PC-3 (cell line): ENCODE results near the gene ISLR2. TPM values are rescaled to one million over a fixed set of nuclear protein-coding genes. Genes with fewer than 3 reads are reported as not detected.
"Not testable (repeated sequence)": the region's sequence is repeated elsewhere in the genome, so short reads cannot be mapped to it uniquely, and the experiment has no call there.

ENCODE experiments used
- ATAC-seq: fragments of 200-7000 bp; cut with Tn5 transposase; 2 replicates; pipeline ENCODE4 v1.9.1; 2020; ENCODE audit warnings: mild to moderate bottlenecking, moderate library complexity
- BruUV-seq: library from RNA; stranded (reverse); fragments of 400-500 nt; replicated peaks from 2 replicates; lab custom pipeline; 2021; lab: Mats Ljungman, UMichigan
- CTCF ChIA-PET: fragments of 300-600 bp; sonication (Branson Sonifier 250); formaldehyde crosslinking; loops from one replicate; lab custom pipeline; 2022; ENCODE audit warnings: antibody characterized with exemption; lab: Charles Lee
- POLR2A ChIA-PET: fragments of 300-600 bp; sonication (Branson Sonifier 250); formaldehyde crosslinking; loops from one replicate; lab custom pipeline; 2022; ENCODE audit warnings: antibody characterized with exemption; ENCODE audit not compliant: unreplicated experiment; lab: Charles Lee
- DNase-seq: peaks from one replicate; pipeline ENCODE4 v3.0.0-alpha.2; 2015
- H2AFZ ChIP-seq: fragments of 300-600 bp; sonication (generic); 2 replicates; pipeline ENCODE4 v1.6.0; 2016; ENCODE audit warnings: antibody characterized with exemption, low read length
- H3F3A ChIP-seq: fragments of 300-600 bp; sonication (generic); one replicate; pipeline ENCODE4 v1.6.0; 2017; ENCODE audit warnings: antibody characterized with exemption, low read length, control low read depth, mild to moderate bottlenecking; ENCODE audit not compliant: unreplicated experiment
- H3K27ac ChIP-seq: fragments of 300-600 bp; sonication (generic); 2 replicates; pipeline ENCODE4 v1.5.1; 2016; ENCODE audit warnings: mild to moderate bottlenecking, low read length
- H3K27me3 ChIP-seq: fragments of 300-600 bp; sonication (generic); 2 replicates; pipeline ENCODE4 v1.6.1; 2016; ENCODE audit warnings: low read length, mixed read lengths
- H3K36me3 ChIP-seq: fragments of 300-600 bp; sonication (generic); 2 replicates; pipeline ENCODE4 v1.6.1; 2016; ENCODE audit warnings: low read depth, mixed run types, low read length, mixed read lengths
- H3K4me1 ChIP-seq: fragments of 300-600 bp; sonication (generic); 2 replicates; pipeline ENCODE4 v1.5.1; 2016; ENCODE audit warnings: low read length; ENCODE audit not compliant: insufficient read depth
- H3K4me2 ChIP-seq: fragments of 300-600 bp; sonication (generic); 2 replicates; pipeline ENCODE4 v1.6.0; 2016; ENCODE audit warnings: low read length
- H3K4me3 ChIP-seq: fragments of 300-600 bp; sonication (generic); 2 replicates; pipeline ENCODE4 v1.5.1; 2016; ENCODE audit warnings: mild to moderate bottlenecking, low read length, mixed read lengths
- H3K79me2 ChIP-seq: fragments of 300-600 bp; sonication (generic); 2 replicates; pipeline ENCODE4 v1.6.1; 2017; ENCODE audit warnings: low read length, mixed read lengths
- H3K9ac ChIP-seq: fragments of 300-600 bp; sonication (generic); 2 replicates; pipeline ENCODE4 v1.6.0; 2016; ENCODE audit warnings: mild to moderate bottlenecking, low read length
- H3K9me2 ChIP-seq: fragments of 300-600 bp; sonication (generic); replicated peaks from 2 replicates; pipeline ENCODE4 v1.6.1; 2016; ENCODE audit warnings: mixed run types, low read length, mixed read lengths
- H3K9me3 ChIP-seq: fragments of 300-600 bp; sonication (generic); 2 replicates; pipeline ENCODE4 v1.6.1; 2016; ENCODE audit warnings: low read length, mixed read lengths
- H4K20me1 ChIP-seq: fragments of 300-600 bp; sonication (generic); 2 replicates; pipeline ENCODE4 v1.6.1; 2016; ENCODE audit warnings: low read length, mixed read lengths
- CTCF ChIP-seq: fragments of 300-600 bp; sonication (generic); conservative IDR thresholded peaks from 2 replicates; pipeline ENCODE4 v1.5.1; 2017; ENCODE audit warnings: antibody characterized with exemption, low read depth, mild to moderate bottlenecking, low read length
- EZH2 ChIP-seq: fragments of 300-600 bp; sonication (generic); IDR thresholded peaks from one replicate; pipeline ENCODE4 v1.6.1; 2017; ENCODE audit warnings: antibody characterized with exemption, mild to moderate bottlenecking, low read length; ENCODE audit not compliant: unreplicated experiment
- EZH2phosphoT487 ChIP-seq: fragments of 300-600 bp; sonication (generic); IDR thresholded peaks from 2 replicates; pipeline ENCODE4 v1.6.1; 2018; ENCODE audit warnings: mild to moderate bottlenecking, antibody characterized with exemption, low read length, borderline replicate concordance
- intact Hi-C: fragments of 100-400 bp; cut with micrococcal nuclease; formaldehyde crosslinking; loops from 2 replicates; pipeline ENCODE4 v1.9.0; 2023
- total RNA-seq: library from RNA; depleted of rRNA; stranded (reverse); fragments of >200 nt; gene quantifications from 2 replicates; pipeline ENCODE4 v1.2.3, GENCODE V29; 2014

ISLR2 gene
- total RNA-seq, 1 experiment from 2014 or later = 0.22 TPM

GRCh38 chr15:74158855-74159650 lies 28.7 kb downstream of the ISLR2 start:
- no peak for TF ChIP-seq CTCF
- no peak for TF ChIP-seq EZH2phosphoT487
- TF ChIP-seq EZH2 = no peak
- Histone ChIP-seq H3K4me1 (no peaks in the 10 kb centered on the region), H3K79me2 (no peaks in the 10 kb centered on the region), H2AFZ (no peak overlapping the region), H3K36me3 (no peaks in the 10 kb centered on the region), H3F3A (no peaks in the 10 kb centered on the region), H4K20me1 (no peaks in the 10 kb centered on the region), H3K27ac (no peak overlapping the region), H3K4me2 (no peak overlapping the region), H3K27me3 (no peaks in the 10 kb centered on the region), H3K9ac (no peak overlapping the region), H3K9me3 (no peaks in the 10 kb centered on the region), H3K9me2 (no peaks in the 10 kb centered on the region), H3K4me3 (no peak overlapping the region)
- ATAC-seq = no peak
- ChIA-PET CTCF (no interaction called here), POLR2A (no interaction called here)
- BruUV-seq = no TSS peak
- no peak for DNase-seq
- intact Hi-C loops = no loop called here

DNA sequence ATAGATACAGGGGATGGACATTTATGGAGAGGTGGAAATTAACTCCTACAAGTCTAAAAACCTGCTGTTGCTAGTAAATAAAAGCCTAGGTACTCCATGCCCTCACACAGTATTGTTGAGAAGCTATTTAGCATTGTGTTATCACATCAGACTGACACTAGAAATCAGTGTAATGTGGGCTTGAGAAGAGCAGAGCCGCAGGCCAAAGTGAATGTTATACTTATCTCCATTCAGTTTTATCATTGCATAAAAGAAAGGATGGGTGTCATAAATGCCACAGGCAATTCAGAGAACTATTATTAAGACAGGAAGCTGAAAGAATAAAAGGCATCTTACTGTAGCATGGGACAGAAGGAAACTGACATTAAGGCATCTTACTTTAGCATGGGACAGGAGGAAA lies 29.4 kb downstream of the ISLR2 start:
- no peak overlapping the region for H3K4me2 ChIP-seq
- intact Hi-C loops = no loop called here
- no peaks in the 10 kb centered on the region for H3F3A ChIP-seq
- BruUV-seq = no TSS peak
- H2AFZ ChIP-seq = no peak overlapping the region
- no peak for DNase-seq
- ATAC-seq = no peak
- H3K79me2 ChIP-seq = no peaks in the 10 kb centered on the region
- TF ChIP-seq CTCF (no peak), EZH2 (no peak), EZH2phosphoT487 (no peak)
- H3K9me3 ChIP-seq = no peaks in the 10 kb centered on the region
- no peaks in the 10 kb centered on the region for H3K9me2 ChIP-seq
- POLR2A ChIA-PET = no interaction called here
- H3K4me3 ChIP-seq = no peak overlapping the region
- CTCF ChIA-PET = no interaction called here
- H4K20me1 ChIP-seq = no peaks in the 10 kb centered on the region
- no peak overlapping the region for H3K9ac ChIP-seq
- H3K4me1 ChIP-seq = no peaks in the 10 kb centered on the region
- H3K27ac ChIP-seq = no peak overlapping the region
- H3K36me3 ChIP-seq = no peaks in the 10 kb centered on the region
- no peaks in the 10 kb centered on the region for H3K27me3 ChIP-seq

DNA sequence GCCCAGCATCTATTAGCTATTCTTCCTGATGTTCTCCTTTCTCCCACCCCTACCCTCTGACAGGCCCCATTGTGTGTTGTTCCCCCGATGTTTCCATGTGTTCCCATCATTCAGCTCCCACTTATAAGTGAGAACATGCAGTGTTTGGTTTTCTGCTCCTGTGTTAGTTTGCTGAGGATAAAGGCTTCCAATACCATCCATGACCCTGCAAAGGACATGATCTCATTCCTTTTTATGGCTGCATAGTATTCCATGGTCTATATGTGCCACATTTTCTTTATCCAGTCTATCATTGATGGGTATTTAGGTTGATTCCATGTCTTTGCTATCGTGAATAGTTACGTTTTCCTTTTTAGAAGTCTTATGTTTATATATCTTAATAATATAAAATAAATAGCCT lies 30.0 kb downstream of the ISLR2 start:
- H3K4me1 ChIP-seq, H3K9me2 ChIP-seq, CTCF ChIA-PET, H3F3A ChIP-seq, H3K79me2 ChIP-seq, BruUV-seq, H3K27ac ChIP-seq, intact Hi-C loops, DNase-seq, H3K4me3 ChIP-seq, POLR2A ChIA-PET, H3K9me3 ChIP-seq, ATAC-seq, H4K20me1 ChIP-seq, H2AFZ ChIP-seq, H3K27me3 ChIP-seq, H3K4me2 ChIP-seq, H3K9ac ChIP-seq, H3K36me3 ChIP-seq: not testable (repeated sequence)

DNA sequence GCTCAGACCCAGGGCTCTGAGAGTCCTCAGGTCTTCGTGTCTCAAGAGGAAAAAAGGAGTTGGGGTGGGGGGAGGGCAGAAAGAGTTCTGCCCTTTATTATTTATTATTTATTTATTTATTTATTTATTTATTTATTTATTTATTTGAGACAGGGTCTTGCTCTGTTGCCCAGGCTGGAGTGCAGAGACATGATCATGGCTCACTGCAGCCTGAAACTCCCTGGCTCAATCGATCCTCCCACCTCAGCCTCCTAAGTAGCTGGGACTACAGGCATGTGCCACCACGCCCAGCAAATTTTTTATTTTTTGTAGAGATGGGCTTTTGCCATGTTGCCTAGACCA lies 31.8 kb downstream of the ISLR2 start:
- H3K36me3 ChIP-seq, intact Hi-C loops, H3F3A ChIP-seq, H2AFZ ChIP-seq, DNase-seq, ATAC-seq, H4K20me1 ChIP-seq, BruUV-seq, POLR2A ChIA-PET, H3K4me2 ChIP-seq, H3K4me1 ChIP-seq, H3K27me3 ChIP-seq, H3K27ac ChIP-seq, H3K9me3 ChIP-seq, H3K9me2 ChIP-seq, H3K4me3 ChIP-seq, H3K9ac ChIP-seq, CTCF ChIA-PET, H3K79me2 ChIP-seq: not testable (repeated sequence)
